ENCODE data around the gene WDR35.

- no peak for TF ChIP-seq CTCF (IDR thresholded peaks at IDR 0.05; ENCODE audit: extremely low read depth in 1 of 2, insufficient read depth in 1 of 2, low read depth in 1 of 2, low read length in 2 of 2)
- no peak for TF ChIP-seq POLR2A (IDR thresholded peaks at IDR 0.05; ENCODE audit: low read depth, low read length)
- TF ChIP-seq POLR2AphosphoS5 (IDR thresholded peaks at IDR 0.05; ENCODE audit: insufficient read depth, low read depth, low read length): no peak
- no peak for TF ChIP-seq EZH2 (IDR thresholded peaks at IDR 0.05; ENCODE audit: borderline replicate concordance, low read depth, low read length, severe bottlenecking)
- no peak for TF ChIP-seq JUN (IDR thresholded peaks at IDR 0.05; ENCODE audit: borderline replicate concordance, insufficient read depth, insufficient read length, low read depth)
- TF ChIP-seq MYC (IDR thresholded peaks at IDR 0.05; ENCODE audit: low read depth, low read length): no peak
- TF ChIP-seq FOS (IDR thresholded peaks at IDR 0.05; ENCODE audit: borderline replicate concordance, insufficient read depth, low read length): no peak
Observed at GRCh38 chr2:20019747-20020146, 29.8 kb upstream of the WDR35 start.
